Testis (tissue), 2 donors: ENCODE measurements around the gene CDC25C.

Source experiments
- POLR2A ChIP-seq: fragments of 450-650 bp; IDR thresholded peaks from one replicate; pipeline ENCODE4 v1.6.1; 2017; ENCODE audit warnings: antibody characterized with exemption, mild to moderate bottlenecking, moderate library complexity
- TF ChIP-seq, protein P1 (sequence below), 3 experiments: fragments of 450-650 bp in 2 of 3; fragments of 200-600 bp in 1 of 3; sonication (generic) in 1 of 3; IDR thresholded peaks; one replicate each; pipeline ENCODE4 v1.5.1; 2016 to 2019; ENCODE audit warnings: antibody characterized with exemption in 3 of 3, mild to moderate bottlenecking in 2 of 3, moderate library complexity in 1 of 3

- no peak for TF ChIP-seq POLR2A
- TF ChIP-seq, protein P1, sequence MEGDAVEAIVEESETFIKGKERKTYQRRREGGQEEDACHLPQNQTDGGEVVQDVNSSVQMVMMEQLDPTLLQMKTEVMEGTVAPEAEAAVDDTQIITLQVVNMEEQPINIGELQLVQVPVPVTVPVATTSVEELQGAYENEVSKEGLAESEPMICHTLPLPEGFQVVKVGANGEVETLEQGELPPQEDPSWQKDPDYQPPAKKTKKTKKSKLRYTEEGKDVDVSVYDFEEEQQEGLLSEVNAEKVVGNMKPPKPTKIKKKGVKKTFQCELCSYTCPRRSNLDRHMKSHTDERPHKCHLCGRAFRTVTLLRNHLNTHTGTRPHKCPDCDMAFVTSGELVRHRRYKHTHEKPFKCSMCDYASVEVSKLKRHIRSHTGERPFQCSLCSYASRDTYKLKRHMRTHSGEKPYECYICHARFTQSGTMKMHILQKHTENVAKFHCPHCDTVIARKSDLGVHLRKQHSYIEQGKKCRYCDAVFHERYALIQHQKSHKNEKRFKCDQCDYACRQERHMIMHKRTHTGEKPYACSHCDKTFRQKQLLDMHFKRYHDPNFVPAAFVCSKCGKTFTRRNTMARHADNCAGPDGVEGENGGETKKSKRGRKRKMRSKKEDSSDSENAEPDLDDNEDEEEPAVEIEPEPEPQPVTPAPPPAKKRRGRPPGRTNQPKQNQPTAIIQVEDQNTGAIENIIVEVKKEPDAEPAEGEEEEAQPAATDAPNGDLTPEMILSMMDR (IDR thresholded peaks at IDR 0.05), result no peak
These were observed 33.0 kb upstream of the CDC25C start for GRCh38 chr5:138364576-138364975.
